TTC549 (cell line): ENCODE measurements around the gene TDP1.

ENCODE experiments used
- FAIRE-seq: peaks from 2 replicates; lab custom pipeline; 2012; peaks lifted over from hg19 to GRCh38; lab: Jason Lieb, UNC

Gene TDP1

GRCh38 chr14:89955745-89956660, at the start of gene TDP1:
TDP1 (plus strand) TSS chr14:89955927; CDS start chr14:89963115, 7,188 bp downstream.
- no peak for FAIRE-seq

DNA sequence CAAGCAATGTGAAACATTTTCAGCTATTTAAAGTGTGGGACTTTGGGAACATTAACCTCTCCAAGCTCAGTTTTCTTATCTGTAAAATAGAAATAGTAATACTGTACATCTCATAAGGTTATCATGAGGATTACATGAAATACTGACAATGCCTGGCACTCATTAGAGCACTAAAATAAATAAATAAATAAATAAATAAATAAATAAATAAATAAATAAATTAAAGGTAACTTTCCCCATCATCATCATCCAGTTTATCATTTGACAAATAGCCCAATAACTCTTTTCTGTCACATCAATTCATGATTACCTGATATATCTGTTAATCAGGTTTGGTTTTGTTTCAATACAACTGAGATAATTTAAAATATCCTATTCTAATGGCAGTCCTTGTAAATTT, 49.7 kb upstream of the TDP1 start:
- FAIRE-seq, result no peak

DNA sequence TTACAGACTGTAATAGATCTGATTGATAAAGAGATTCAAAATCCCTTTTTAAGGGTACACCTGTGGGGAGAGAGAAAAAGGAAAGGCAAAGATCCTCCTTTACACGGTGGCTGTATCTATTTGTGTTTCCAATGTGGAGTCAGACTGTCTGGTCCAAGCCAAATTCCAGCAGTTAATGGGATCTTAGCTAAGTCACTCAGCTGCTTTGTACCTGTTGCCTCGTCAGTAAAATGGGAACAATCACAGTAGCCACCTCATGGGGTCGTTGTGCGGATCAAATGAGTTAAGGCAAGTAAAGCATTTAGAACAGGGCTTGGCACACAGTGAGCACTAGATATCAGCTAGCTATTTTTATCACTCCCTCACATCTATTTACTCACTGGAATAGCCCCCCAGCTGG, 48.1 kb upstream of the TDP1 start:
- FAIRE-seq, result no peak

GRCh38 chr14:89908712-89909450, 46.8 kb upstream of the TDP1 start:
- no peak for FAIRE-seq

- no peak for FAIRE-seq
Measured at GRCh38 chr14:89909586-89909985, 46.1 kb upstream of the TDP1 start.

DNA sequence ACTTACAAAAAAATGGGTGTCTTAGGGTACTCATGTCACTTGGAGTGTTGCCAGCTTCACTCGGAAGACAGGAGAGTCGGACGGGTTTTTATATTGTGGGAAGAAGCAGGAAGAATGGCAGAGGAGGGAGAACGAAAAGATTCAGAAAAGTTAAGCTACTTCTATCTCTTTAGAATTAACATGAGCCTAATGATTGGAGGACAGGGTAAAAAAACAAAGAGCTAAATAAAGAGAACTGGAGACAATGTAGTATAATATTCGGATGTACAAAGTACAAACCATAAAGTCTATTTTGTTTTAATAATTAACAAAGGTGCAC, 45.1 kb upstream of the TDP1 start:
- no peak for FAIRE-seq

DNA sequence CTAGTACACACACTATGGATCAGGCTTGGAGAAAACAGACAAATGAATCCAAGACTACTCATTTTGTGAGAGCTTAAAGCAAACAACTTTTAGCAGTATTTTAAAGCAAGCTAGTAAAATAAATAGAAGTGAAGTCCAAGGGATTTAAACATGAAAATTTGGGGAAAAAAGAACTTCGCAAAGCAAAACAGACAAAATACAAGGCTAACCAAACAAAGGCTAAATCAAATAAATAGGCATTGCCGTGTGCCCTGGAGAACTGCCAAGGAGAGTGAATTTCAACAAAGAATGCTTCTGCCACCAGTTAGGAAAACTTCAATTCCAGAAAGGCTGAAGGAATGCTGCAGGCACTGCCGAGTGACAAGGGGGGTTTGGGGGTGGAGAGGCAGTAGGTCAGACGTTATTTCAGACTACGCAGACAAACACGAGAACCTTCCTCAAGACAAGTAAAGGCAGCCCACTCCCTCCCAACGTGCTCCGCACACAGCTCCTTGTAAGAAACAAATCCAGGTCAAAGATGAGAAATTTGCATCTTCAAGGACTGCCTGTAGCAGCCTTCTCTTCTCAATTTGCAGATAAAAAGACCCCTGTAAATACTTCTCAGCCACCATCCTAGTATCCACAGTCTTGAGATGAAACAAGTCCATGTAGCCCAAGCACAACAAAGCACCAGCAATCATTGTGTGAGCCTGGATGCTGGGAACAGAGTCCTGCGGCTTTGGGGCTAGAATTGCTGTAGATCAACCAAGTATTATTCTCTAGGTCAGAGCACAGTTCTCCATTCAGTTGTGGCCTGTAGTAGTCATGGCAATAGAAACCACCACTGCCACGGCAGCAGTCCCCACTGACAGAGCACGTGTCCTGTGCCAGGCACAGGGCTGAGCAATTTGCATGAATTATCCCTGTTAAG, 44.5 kb upstream of the TDP1 start:
- no peak for FAIRE-seq

DNA sequence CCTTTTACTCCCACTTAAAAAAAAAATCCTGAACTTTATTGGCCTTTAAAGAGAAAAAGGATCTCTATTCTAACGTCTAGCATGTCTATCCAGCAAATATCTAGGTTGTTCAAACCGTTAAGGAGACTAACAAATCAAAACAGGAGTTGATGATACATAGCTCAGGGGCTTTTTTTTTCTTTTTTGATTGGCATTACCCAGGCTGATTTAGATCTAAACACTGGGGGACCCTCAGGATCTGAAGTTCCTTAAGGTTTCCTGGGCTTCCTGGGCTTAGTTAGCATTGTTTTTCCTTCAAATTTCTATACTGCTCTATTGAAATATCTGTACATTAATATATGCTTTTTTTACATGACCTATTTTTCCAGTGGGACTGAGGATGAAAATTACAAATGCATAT, 43.5 kb upstream of the TDP1 start:
- no peak for FAIRE-seq

- no peak for FAIRE-seq
Measured at GRCh38 chr14:89912667-89913211, 43.0 kb upstream of the TDP1 start.

DNA sequence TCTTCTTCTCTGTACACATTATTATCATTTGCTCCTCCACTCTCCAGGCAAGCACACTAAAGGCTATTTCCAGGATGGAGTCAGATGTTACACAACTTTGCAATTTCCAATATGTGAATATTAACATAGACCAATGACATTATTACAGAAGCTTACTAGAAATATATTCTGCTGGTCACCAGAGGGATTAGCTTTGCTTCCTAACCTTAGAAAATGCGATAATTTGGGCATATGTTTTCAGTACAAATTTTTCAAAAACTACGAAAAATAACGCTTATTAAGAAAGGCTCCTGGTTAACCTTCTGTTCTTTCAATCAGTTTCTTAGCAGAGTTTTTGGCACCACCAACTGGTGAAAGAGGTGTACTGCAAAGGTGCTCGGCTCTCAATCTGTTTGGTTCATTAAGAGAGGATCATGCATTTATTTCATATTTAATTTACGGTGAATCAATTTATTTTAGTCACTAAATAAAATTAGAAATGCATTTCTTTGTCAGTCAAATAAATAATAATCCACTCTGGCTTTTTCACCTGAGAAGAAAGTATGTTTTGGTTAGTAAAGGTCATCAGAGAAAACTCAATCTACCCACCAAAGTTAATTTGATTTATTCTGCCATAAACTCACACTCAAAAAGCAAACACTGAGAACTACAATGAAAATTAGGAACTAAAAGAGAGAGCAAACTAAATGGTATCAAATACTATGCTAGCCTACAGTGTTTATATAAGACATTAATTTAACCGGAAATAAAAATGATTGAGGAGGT, 40.4 kb upstream of the TDP1 start:
- FAIRE-seq, result peak; percentile 83

DNA sequence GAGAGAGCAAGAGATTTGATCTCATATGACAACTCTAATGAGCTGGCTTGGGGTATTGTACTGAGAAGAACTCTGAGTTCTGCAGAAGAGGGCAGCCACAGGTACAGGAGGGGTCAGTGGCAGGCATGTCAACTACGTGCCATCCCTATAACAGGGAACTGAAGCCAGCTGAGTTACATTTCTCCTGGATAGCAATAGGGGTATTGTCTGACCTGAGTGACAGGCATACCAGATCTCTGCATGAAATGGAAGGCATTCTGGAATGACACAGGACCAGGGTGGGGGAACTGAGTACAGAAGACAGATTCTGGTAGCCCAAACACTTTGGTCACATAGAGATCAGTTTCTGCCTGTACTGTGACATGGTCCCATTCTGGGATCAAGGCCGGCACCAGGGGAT, 37.0 kb upstream of the TDP1 start:
- FAIRE-seq, result no peak

DNA sequence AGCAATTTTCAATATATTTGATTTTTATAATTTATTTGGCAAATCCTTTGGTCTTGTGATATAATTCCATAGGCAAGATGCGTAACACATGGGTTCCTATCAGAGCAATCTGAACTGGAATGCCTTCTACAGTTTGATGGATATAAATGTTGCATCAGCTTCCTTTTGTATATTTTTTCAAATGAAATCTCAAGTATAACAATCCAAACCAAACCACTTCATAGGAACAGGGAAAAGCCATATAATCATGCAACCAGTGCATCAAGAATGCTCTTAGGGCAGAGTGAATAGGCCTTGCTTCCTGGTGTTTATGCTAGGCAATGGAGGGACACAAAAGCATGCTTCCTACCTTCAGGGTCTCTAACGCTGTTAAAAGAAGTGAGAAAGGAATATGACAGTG, 35.7 kb upstream of the TDP1 start:
- no peak for FAIRE-seq

DNA sequence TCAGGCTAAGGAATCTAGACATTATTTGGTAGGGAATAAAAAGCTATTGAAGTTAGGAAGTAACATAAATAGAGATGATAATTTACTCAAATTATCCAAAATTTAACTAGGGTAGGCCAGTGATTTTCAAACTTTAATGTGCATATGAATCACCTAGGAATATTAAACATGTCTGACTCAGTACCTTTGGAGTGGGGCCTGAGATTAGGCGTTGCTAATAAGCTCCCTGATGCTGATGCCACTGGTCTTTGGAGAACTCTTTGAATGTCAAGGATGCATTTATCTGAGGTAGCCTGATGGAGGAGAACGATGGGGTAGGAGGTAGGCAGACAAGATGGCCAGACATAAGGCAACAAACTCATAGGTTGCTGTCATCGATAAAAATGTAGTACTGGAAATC, 34.4 kb upstream of the TDP1 start:
- no peak for FAIRE-seq

GRCh38 chr14:89922031-89922907, 33.5 kb upstream of the TDP1 start:
- no peak for FAIRE-seq

DNA sequence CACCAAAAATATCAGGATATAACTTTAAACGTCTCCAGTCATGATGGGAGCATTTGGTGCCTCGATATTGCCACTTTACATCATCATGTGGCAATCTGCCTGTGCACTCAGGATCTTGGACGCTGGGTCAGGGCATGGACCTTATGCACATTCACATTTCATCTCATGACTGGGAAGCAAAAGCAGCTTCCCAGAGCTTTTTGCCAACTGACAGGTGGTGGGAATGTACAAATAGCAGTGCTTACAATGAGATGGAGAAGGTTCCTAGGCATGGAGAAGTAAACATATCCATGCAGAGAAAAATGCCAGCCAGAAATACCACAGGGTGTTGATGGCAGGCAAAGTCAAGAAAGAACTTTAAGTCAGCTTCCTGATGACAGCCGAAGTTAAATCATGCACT, 31.5 kb upstream of the TDP1 start:
- no peak for FAIRE-seq

DNA sequence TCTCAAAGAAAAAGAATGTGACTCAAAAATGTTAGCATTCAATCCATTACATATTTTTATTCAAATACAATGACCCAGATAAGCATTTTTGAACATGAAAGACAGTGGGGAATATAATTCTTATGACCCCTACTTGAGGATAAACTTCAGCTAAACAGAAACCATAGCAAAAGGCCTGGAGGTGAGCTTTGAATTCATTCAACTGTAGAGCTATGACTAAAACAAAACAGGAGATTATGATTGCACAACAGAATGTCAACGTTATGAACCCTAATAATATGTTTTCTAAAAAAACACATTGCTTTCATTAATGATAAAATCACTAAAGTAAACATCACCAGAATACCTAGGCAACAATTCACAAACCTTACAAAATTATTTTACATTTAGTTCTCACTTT, 29.0 kb upstream of the TDP1 start:
- FAIRE-seq, result no peak

- no peak for FAIRE-seq
Measured at GRCh38 chr14:89927186-89927865, 28.4 kb upstream of the TDP1 start.

GRCh38 chr14:89933002-89933401, 22.7 kb upstream of the TDP1 start:
- no peak for FAIRE-seq

GRCh38 chr14:89936654-89937185, 19.0 kb upstream of the TDP1 start:
- no peak for FAIRE-seq
